H1 (cell line): ENCODE results near the gene AIRE. TPM values are rescaled to one million over a fixed set of nuclear protein-coding genes. Genes with fewer than 3 reads are reported as not detected.

Experiments
- CHD7 ChIP-seq: fragments of 300-600 bp; sonication (generic); IDR thresholded peaks from 2 replicates; pipeline ENCODE4 v1.7.1; 2012; ENCODE audit warnings: low read length, moderate library complexity, mild to moderate bottlenecking, inconsistent platforms; ENCODE audit not compliant: insufficient replicate concordance
- NANOG ChIP-seq: IDR thresholded peaks from 2 replicates; pipeline ENCODE4 v1.6.1; 2011; ENCODE audit warnings: low read length, low read depth, mild to moderate bottlenecking, inconsistent platforms; ENCODE audit not compliant: insufficient read depth, poor library complexity, severe bottlenecking
- polyA plus RNA-seq, 7 experiments: library from polyadenylated mRNA; depleted of rRNA in 3 of 7; stranded (reverse) in 5 of 7; unstranded in 2 of 7; fragments of >200 nt in 5 of 7; fragments of 200-250 nt in 2 of 7; gene quantifications; 1 replicate in 5 of 7; 2 replicates in 1 of 7; 4 replicates in 1 of 7; pipeline versions ENCODE4 v1.2.1 to v1.2.3, GENCODE V29; 2011 to 2013; ENCODE audit warnings: missing spikeins in 2 of 7, mixed read lengths in 2 of 7
- total RNA-seq: library from RNA; stranded (reverse); fragmentation: NEBNext Ultra II Directional; extraction: Animal tissue kit (Norgen Biotek cat#: 25700); gene quantifications from 2 replicates; pipeline ENCODE4 v1.2.1, GENCODE V29; 2021
- TF ChIP-seq, protein P1 (sequence below), 3 experiments: IDR thresholded peaks; 1 replicate in 2 of 3; 2 replicates in 1 of 3; pipeline versions ENCODE4 v1.5.1 to v1.6.1; 2011; ENCODE audit warnings: low read length in 3 of 3, mild to moderate bottlenecking in 3 of 3, inconsistent platforms in 2 of 3, low read depth in 1 of 3, moderate library complexity in 1 of 3; ENCODE audit not compliant: insufficient read depth in 1 of 3; ENCODE audit errors: control extremely low read depth in 1 of 3

AIRE gene
- total and polyA plus RNA-seq, 2 of the 8 experiments (the other 6 are each of a cell fraction or from before 2014, with no cell fraction given), result 0.09 TPM; not detected in 1

DNA sequence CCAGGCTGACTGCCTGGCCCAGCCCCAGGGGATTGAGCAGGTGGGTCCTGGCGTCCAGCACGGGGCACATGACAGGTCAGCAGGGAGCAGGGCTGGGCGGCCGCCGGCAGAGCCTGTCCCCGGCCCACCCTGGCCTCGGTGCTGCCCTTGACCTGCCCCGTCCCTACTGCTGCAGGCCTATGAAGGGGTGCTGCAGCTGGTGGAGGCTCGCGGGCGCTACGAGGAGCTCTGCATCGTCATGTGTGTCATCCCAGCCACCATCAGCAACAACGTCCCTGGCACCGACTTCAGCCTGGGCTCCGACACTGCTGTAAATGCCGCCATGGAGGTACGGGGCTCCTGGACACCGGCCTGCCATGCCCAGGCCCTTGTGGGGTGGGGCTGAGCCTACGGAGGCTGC lies 37.9 kb downstream of the AIRE start (continued):
- no peak for TF ChIP-seq NANOG
- TF ChIP-seq, protein P1, sequence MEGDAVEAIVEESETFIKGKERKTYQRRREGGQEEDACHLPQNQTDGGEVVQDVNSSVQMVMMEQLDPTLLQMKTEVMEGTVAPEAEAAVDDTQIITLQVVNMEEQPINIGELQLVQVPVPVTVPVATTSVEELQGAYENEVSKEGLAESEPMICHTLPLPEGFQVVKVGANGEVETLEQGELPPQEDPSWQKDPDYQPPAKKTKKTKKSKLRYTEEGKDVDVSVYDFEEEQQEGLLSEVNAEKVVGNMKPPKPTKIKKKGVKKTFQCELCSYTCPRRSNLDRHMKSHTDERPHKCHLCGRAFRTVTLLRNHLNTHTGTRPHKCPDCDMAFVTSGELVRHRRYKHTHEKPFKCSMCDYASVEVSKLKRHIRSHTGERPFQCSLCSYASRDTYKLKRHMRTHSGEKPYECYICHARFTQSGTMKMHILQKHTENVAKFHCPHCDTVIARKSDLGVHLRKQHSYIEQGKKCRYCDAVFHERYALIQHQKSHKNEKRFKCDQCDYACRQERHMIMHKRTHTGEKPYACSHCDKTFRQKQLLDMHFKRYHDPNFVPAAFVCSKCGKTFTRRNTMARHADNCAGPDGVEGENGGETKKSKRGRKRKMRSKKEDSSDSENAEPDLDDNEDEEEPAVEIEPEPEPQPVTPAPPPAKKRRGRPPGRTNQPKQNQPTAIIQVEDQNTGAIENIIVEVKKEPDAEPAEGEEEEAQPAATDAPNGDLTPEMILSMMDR (IDR thresholded peaks at IDR 0.05; ENCODE audit: control extremely low read depth in 1 of 3, insufficient read depth in 1 of 3, low read depth in 1 of 3, low read length in 3 of 3), result no peak
- TF ChIP-seq CHD7, result no peak
